Kidney (tissue), 14 donors: Measurements from ENCODE around the gene CHMP4B. TPM values are rescaled to one million over a fixed set of nuclear protein-coding genes. Genes with fewer than 3 reads are reported as not detected.

Experiments
- DNase-seq, 5 donors: peaks; one replicate each; pipeline ENCODE4 v3.0.0-alpha.2; 2013 to 2020
- FAIRE-seq: peaks from 2 replicates; lab custom pipeline; 2012; peaks lifted over from hg19 to GRCh38; lab: Jason Lieb, UNC
- H3K27ac ChIP-seq, 2 donors: one replicate each; pipeline ENCODE4 v1.7.0; 2013; ENCODE audit warnings: low read depth in 2 of 2, low read length in 2 of 2, inconsistent platforms in 1 of 2
- H3K27me3 ChIP-seq: one replicate; pipeline ENCODE4 v1.7.1; 2013; ENCODE audit warnings: low read length, inconsistent platforms; ENCODE audit not compliant: control insufficient read depth, insufficient read depth
- H3K36me3 ChIP-seq, 3 donors: one replicate each; pipeline versions ENCODE4 v1.7.0 to v1.7.1; 2013; ENCODE audit warnings: low read length in 3 of 3, control low read depth in 1 of 3, inconsistent platforms in 1 of 3; ENCODE audit not compliant: insufficient read depth in 3 of 3, control insufficient read depth in 2 of 3
- H3K4me1 ChIP-seq, 3 donors: one replicate each; pipeline versions ENCODE4 v1.7.0 to v1.7.1; 2013; ENCODE audit warnings: low read length in 3 of 3, inconsistent platforms in 1 of 3, low read depth in 1 of 3; ENCODE audit not compliant: control insufficient read depth in 2 of 3, insufficient read depth in 2 of 3
- H3K4me3 ChIP-seq, 3 donors: one replicate each; pipeline versions ENCODE4 v1.7.0 to v1.8.1; 2013; ENCODE audit warnings: low read length in 3 of 3, control low read depth in 1 of 3, inconsistent platforms in 1 of 3
- H3K9ac ChIP-seq, 3 donors: one replicate each; pipeline versions ENCODE4 v1.7.0 to v1.7.1; 2013; ENCODE audit warnings: low read length in 3 of 3, control low read depth in 1 of 3, inconsistent platforms in 1 of 3
- H3K9me3 ChIP-seq, 3 donors: one replicate each; pipeline versions ENCODE4 v1.7.0 to v1.7.1; 2013; ENCODE audit warnings: low read length in 3 of 3, control low read depth in 1 of 3, inconsistent platforms in 1 of 3; ENCODE audit not compliant: control insufficient read depth in 2 of 3, insufficient read depth in 1 of 3
- intact Hi-C: fragments of 100-400 bp; cut with DNase I; formaldehyde crosslinking; loops from one replicate; pipeline ENCODE4 v1.11.1; 2022
- polyA plus RNA-seq: library from polyadenylated mRNA; stranded (reverse); fragments of 350-450 nt; fragmentation: Illumina TruSeq; extraction: RNeasy Lipid Tissue Mini Kit (QIAGEN cat#74804); gene quantifications from one replicate; pipeline ENCODE4 v1.2.3, GENCODE V29; 2014; ENCODE audit warnings: low read depth, low replicate concordance; ENCODE audit not compliant: insufficient read depth
- total RNA-seq: library from RNA; stranded (reverse); fragmentation: NEBNext Ultra II Directional; extraction: Animal tissue kit (Norgen Biotek cat#: 25700); gene quantifications from one replicate; pipeline ENCODE4 v1.2.1, GENCODE V29; 2021
- TF ChIP-seq, protein P1 (sequence below): IDR thresholded peaks from 3 replicates; pipeline ENCODE4 v1.5.1; 2012; ENCODE audit warnings: mild to moderate bottlenecking, moderate library complexity, borderline replicate concordance; ENCODE audit not compliant: insufficient read depth; ENCODE audit errors: extremely low read depth
- donor health status: control.
- donor health status: control.
- donor health status: control.
- donor health status: control.
- donor health status: control.
- donor health status: DM: yes; HTN: yes; CAD: no.
- donor health status: Normal renal cell carcinoma (clear cell type).

Gene CHMP4B
- total and polyA plus RNA-seq, 2 donors from 2014 or later = 104 to 137 TPM

DNA sequence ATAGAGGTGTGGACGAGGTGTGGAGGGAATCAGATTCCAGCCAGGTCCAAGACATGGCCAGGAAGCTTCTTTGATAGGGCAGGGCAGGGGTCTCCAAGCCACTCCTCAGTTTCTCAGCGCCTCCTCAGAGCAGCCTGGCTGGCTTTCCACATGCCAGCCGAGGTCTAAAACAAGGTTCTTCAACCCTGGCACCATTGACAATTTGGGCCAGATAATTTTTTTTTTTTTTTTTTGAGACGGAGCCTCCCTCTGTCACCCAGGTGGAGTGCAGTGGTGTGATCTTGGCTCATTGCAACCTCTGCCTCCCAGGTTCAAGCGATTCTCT is 21.3 kb upstream of the CHMP4B start:
- FAIRE-seq (no peak), DNase-seq (no peak)
- intact Hi-C loops = no loop called here
- H3K4me1 ChIP-seq = peaks cover 0 to 4% (median 0%) of the 10 kb centered on the region in 3 donors
- H3K36me3 ChIP-seq = no peaks in the 10 kb centered on the region
- TF ChIP-seq, protein P1, sequence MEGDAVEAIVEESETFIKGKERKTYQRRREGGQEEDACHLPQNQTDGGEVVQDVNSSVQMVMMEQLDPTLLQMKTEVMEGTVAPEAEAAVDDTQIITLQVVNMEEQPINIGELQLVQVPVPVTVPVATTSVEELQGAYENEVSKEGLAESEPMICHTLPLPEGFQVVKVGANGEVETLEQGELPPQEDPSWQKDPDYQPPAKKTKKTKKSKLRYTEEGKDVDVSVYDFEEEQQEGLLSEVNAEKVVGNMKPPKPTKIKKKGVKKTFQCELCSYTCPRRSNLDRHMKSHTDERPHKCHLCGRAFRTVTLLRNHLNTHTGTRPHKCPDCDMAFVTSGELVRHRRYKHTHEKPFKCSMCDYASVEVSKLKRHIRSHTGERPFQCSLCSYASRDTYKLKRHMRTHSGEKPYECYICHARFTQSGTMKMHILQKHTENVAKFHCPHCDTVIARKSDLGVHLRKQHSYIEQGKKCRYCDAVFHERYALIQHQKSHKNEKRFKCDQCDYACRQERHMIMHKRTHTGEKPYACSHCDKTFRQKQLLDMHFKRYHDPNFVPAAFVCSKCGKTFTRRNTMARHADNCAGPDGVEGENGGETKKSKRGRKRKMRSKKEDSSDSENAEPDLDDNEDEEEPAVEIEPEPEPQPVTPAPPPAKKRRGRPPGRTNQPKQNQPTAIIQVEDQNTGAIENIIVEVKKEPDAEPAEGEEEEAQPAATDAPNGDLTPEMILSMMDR = no peak
- no peak overlapping the region for H3K27ac ChIP-seq
- no peaks in the 10 kb centered on the region for H3K9me3 ChIP-seq
- no peaks in the 10 kb centered on the region for H3K27me3 ChIP-seq
- H3K4me3 ChIP-seq = no peak overlapping the region
- H3K9ac ChIP-seq = no peak overlapping the region

DNA sequence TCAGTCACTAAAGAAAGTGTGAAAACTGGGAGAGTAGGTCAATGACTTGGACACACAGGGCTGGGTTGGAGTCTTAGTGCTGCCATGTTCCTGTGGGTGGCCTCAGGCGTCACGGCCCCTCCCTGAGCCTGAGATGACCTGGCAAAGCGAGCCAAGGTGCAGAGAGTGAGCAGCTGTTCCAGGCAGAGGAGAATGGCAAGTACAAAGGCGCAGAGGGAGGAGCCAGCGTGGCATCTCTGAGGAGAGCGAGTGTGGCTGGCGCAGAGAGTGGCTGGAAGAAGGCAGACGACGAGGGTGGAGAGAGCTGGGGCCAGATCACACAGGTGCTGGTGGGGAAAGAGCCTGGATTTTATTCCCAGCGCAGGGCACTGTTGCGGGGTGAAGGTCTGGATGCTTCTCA is 20.6 kb upstream of the CHMP4B start:
- H3K9me3 ChIP-seq = no peaks in the 10 kb centered on the region
- H3K4me1 ChIP-seq = peaks cover 0 to 4% (median 0%) of the 10 kb centered on the region in 3 donors
- intact Hi-C loops = no loop called here
- no peak overlapping the region for H3K9ac ChIP-seq
- H3K4me3 ChIP-seq = no peak overlapping the region
- H3K27ac ChIP-seq = no peak overlapping the region
- no peaks in the 10 kb centered on the region for H3K27me3 ChIP-seq
- FAIRE-seq (no peak), DNase-seq (no peak)
- TF ChIP-seq, protein P1 = no peak
- no peaks in the 10 kb centered on the region for H3K36me3 ChIP-seq

DNA sequence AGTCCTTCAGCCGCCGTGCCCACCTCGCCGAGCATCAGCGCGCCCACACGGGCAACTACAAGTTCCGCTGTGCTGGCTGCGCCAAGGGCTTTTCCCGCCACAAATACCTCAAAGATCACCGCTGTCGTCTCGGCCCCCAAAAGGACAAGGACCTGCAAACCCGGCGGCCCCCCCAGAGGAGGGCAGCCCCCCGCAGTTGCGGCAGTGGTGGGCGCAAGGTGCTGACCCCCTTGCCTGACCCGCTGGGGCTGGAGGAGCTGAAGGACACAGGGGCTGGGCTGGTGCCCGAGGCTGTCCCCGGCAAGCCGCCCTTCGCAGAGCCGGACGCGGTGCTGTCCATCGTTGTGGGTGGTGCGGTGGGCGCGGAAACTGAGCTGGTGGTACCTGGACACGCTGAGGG is 20.1 kb upstream of the CHMP4B start:
- Histone ChIP-seq H3K27me3 (no peaks in the 10 kb centered on the region), H3K9me3 (no peaks in the 10 kb centered on the region), H3K27ac (no peak overlapping the region), H3K4me1 (peaks cover 0 to 4% (median 0%) of the 10 kb centered on the region in 3 donors), H3K36me3 (no peaks in the 10 kb centered on the region), H3K4me3 (no peak overlapping the region), H3K9ac (no peak overlapping the region)
- DNase-seq (no peak), FAIRE-seq (no peak)
- TF ChIP-seq, protein P1 = no peak
- intact Hi-C loops = no loop called here

DNA sequence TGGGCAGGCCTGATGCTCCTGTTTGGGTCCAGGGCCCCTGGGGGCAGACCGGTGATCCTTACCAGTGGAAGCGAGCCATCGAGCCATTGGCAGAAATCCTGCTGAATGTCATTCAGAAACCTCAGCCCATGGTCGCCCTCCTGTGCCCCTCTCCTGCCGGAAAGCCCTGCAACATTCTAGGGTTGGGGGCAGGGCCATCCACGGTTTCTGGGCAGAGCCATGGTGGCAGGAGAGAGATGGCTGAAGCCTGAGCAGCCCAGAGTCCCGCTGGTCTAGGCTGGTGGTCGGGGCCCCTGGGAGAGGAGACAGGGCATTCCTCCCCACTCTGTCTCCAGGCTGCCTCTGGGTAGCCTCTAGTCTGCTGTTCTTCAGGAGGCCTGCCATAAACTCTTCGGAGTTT is 19.6 kb upstream of the CHMP4B start:
- intact Hi-C loops = no loop called here
- no peak for DNase-seq
- no peak for FAIRE-seq
- Histone ChIP-seq H3K27ac (no peak overlapping the region), H3K36me3 (no peaks in the 10 kb centered on the region), H3K9ac (no peak overlapping the region), H3K4me1 (peaks cover 0 to 7% (median 3%) of the 10 kb centered on the region in 3 donors), H3K27me3 (no peaks in the 10 kb centered on the region), H3K4me3 (no peak overlapping the region), H3K9me3 (no peaks in the 10 kb centered on the region)
- TF ChIP-seq, protein P1 = no peak
